ENCODE data around the gene C1orf115. TPM values are rescaled to one million over a fixed set of nuclear protein-coding genes. Genes with fewer than 3 reads are reported as not detected.

The C1orf115 gene
- polyA plus RNA-seq, 1 of the 3 experiments (the other 2 are of a cell fraction), result 4.2 TPM

DNA sequence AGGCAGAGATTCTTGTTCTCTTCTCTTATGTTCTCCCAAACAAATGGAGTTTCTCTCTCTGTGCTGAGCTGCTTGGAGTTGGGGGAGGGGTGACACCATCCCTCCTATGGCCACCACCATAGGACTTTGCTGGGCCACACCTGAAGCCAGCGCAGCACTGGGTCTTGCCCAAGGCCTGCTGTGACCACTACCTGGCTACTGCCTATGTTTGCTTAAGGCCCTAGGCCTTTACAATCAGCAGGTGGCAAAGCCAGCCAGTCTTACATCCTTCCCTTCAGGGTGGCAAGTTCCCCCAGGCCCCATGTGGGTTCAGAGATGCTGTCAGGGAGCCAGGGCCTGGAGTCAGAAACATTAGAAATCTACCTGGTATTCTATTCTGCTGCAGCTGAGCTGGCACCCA lies 51.7 kb downstream of the C1orf115 start:
- Histone ChIP-seq H4K20me1 (ENCODE audit: insufficient read depth) (no peaks in the 10 kb centered on the region), H3K36me3 (replicated peaks in 1 of 2; ENCODE audit: control insufficient read depth in 1 of 2, insufficient read depth in 2 of 2, low read length in 1 of 2) (no peaks in the 10 kb centered on the region), H3K4me3 (ENCODE audit: low read depth in 2 of 2, low read length in 1 of 2) (no peak overlapping the region), H3K79me2 (ENCODE audit: insufficient read depth) (no peaks in the 10 kb centered on the region), H3K9ac (no peak overlapping the region), H3K4me2 (no peak overlapping the region), H3F3A (replicated peaks; ENCODE audit: insufficient read depth) (no peaks in the 10 kb centered on the region), H3K9me2 (no peaks in the 10 kb centered on the region), H2AFZ (ENCODE audit: low read depth) (no peak overlapping the region), H3K27me3 (ENCODE audit: insufficient read depth) (no peaks in the 10 kb centered on the region), H3K4me1 (ENCODE audit: control insufficient read depth in 1 of 2, insufficient read depth in 2 of 2, low read depth in 1 of 2, low read length in 1 of 2) (no peaks in the 10 kb centered on the region; a peak in 1 of 4 replicates), H3K9me3 (no peaks in the 10 kb centered on the region), H3K27ac (ENCODE audit: low read depth in 2 of 2, low read length in 1 of 2) (no peak overlapping the region)
- DNase-seq, result no peak
- CTCF ChIA-PET, result interaction anchor here (0.9 to 3.3 kb wide), 4 partner anchors 8 to 35 kb away, joined by 3 to 23 read pairs (median 7); no protein-coding TSS in a partner anchor
- TF ChIP-seq MEF2A (IDR thresholded peaks at IDR 0.05; ENCODE audit: borderline replicate concordance, low read depth), result no peak
- no peak for TF ChIP-seq TEAD4 (IDR thresholded peaks at IDR 0.05; ENCODE audit: borderline replicate concordance, insufficient read depth)
- TF ChIP-seq POLR2AphosphoS5 (IDR thresholded peaks at IDR 0.05; ENCODE audit: low read depth, low read length), result no peak
- TF ChIP-seq FOXM1 (IDR thresholded peaks at IDR 0.05; ENCODE audit: low read depth), result no peak
- no peak for TF ChIP-seq SMC3 (IDR thresholded peaks at IDR 0.05; ENCODE audit: low read depth, low read length)
- TF ChIP-seq SIN3A (IDR thresholded peaks at IDR 0.05; ENCODE audit: borderline replicate concordance, low read depth, low read length), result no peak
- TF ChIP-seq, protein P1, sequence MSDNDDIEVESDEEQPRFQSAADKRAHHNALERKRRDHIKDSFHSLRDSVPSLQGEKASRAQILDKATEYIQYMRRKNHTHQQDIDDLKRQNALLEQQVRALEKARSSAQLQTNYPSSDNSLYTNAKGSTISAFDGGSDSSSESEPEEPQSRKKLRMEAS (IDR thresholded peaks at IDR 0.05; ENCODE audit: low read depth), result no peak
- no peak for TF ChIP-seq EP300 (IDR thresholded peaks at IDR 0.05; ENCODE audit: borderline replicate concordance in 1 of 2, low read depth in 1 of 2, low read length in 1 of 2)
- TF ChIP-seq EZH2phosphoT487 (IDR thresholded peaks at IDR 0.05; ENCODE audit: borderline replicate concordance, low read depth), result no peak
- no peak for TF ChIP-seq CHD2 (IDR thresholded peaks at IDR 0.05; ENCODE audit: low read length, partially characterized antibody)
- TF ChIP-seq, protein P2, sequence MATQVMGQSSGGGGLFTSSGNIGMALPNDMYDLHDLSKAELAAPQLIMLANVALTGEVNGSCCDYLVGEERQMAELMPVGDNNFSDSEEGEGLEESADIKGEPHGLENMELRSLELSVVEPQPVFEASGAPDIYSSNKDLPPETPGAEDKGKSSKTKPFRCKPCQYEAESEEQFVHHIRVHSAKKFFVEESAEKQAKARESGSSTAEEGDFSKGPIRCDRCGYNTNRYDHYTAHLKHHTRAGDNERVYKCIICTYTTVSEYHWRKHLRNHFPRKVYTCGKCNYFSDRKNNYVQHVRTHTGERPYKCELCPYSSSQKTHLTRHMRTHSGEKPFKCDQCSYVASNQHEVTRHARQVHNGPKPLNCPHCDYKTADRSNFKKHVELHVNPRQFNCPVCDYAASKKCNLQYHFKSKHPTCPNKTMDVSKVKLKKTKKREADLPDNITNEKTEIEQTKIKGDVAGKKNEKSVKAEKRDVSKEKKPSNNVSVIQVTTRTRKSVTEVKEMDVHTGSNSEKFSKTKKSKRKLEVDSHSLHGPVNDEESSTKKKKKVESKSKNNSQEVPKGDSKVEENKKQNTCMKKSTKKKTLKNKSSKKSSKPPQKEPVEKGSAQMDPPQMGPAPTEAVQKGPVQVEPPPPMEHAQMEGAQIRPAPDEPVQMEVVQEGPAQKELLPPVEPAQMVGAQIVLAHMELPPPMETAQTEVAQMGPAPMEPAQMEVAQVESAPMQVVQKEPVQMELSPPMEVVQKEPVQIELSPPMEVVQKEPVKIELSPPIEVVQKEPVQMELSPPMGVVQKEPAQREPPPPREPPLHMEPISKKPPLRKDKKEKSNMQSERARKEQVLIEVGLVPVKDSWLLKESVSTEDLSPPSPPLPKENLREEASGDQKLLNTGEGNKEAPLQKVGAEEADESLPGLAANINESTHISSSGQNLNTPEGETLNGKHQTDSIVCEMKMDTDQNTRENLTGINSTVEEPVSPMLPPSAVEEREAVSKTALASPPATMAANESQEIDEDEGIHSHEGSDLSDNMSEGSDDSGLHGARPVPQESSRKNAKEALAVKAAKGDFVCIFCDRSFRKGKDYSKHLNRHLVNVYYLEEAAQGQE (IDR thresholded peaks at IDR 0.05; ENCODE audit: low read depth, low read length), result no peak
- TF ChIP-seq NRF1 (IDR thresholded peaks at IDR 0.05; ENCODE audit: low read depth, low read length), result no peak
- TF ChIP-seq FOSL2 (IDR thresholded peaks at IDR 0.05; ENCODE audit: borderline replicate concordance, low read depth), result no peak
- TF ChIP-seq JUND (IDR thresholded peaks at IDR 0.05), result no peak
- no peak for TF ChIP-seq ELF1 (IDR thresholded peaks at IDR 0.05)
- WGBS (ENCODE audit: low lambda C conversion rate), result 88% methylated on average over 1 of the region's 1 CpG
- POLR2A ChIA-PET, result no interaction called here

DNA sequence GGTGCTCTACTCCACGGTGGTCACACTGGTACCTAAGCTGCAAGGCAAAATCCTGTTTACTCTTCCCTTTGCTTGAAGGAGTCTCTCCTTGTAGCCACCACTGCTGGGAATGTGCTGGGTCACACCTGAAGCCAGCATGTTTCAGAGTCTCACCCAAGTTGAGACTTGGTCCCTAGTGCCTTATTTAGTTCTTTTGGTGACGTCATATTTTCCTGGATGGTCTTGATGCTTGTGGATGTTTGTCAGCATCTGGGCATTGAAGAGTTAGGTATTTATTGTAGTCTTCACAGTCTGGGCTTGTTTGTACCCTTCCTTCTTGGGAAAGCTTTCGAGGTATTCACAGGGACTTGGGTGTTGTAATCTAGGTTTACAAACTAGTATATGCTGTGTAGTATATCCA lies 52.4 kb downstream of the C1orf115 start:
- no peak overlapping the region for H3K27ac ChIP-seq (ENCODE audit: low read depth in 2 of 2, low read length in 1 of 2)
- no peaks in the 10 kb centered on the region for H3F3A ChIP-seq (replicated peaks; ENCODE audit: insufficient read depth)
- no peaks in the 10 kb centered on the region for H3K79me2 ChIP-seq (ENCODE audit: insufficient read depth)
- no peak overlapping the region for H3K4me2 ChIP-seq
- POLR2A ChIA-PET, result no interaction called here
- no peaks in the 10 kb centered on the region for H3K9me2 ChIP-seq
- no peaks in the 10 kb centered on the region for H4K20me1 ChIP-seq (ENCODE audit: insufficient read depth)
- no peak for TF ChIP-seq RXRA (IDR thresholded peaks at IDR 0.05; ENCODE audit: borderline replicate concordance, low read depth)
- no peak for TF ChIP-seq SMC3 (IDR thresholded peaks at IDR 0.05; ENCODE audit: low read depth, low read length)
- TF ChIP-seq TEAD4 (IDR thresholded peaks at IDR 0.05; ENCODE audit: borderline replicate concordance, insufficient read depth), result no peak
- no peak for TF ChIP-seq GABPA (IDR thresholded peaks at IDR 0.05; ENCODE audit: low read depth)
- TF ChIP-seq, protein P3, sequence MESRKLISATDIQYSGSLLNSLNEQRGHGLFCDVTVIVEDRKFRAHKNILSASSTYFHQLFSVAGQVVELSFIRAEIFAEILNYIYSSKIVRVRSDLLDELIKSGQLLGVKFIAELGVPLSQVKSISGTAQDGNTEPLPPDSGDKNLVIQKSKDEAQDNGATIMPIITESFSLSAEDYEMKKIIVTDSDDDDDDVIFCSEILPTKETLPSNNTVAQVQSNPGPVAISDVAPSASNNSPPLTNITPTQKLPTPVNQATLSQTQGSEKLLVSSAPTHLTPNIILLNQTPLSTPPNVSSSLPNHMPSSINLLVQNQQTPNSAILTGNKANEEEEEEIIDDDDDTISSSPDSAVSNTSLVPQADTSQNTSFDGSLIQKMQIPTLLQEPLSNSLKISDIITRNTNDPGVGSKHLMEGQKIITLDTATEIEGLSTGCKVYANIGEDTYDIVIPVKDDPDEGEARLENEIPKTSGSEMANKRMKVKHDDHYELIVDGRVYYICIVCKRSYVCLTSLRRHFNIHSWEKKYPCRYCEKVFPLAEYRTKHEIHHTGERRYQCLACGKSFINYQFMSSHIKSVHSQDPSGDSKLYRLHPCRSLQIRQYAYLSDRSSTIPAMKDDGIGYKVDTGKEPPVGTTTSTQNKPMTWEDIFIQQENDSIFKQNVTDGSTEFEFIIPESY (IDR thresholded peaks at IDR 0.05; ENCODE audit: borderline replicate concordance, low read depth), result no peak
- no peak for TF ChIP-seq MXI1 (IDR thresholded peaks at IDR 0.05; ENCODE audit: low read depth, low read length)
- no peak for TF ChIP-seq EP300 (IDR thresholded peaks at IDR 0.05; ENCODE audit: borderline replicate concordance in 1 of 2, low read depth in 1 of 2, low read length in 1 of 2)
- TF ChIP-seq, protein P1 (IDR thresholded peaks at IDR 0.05; ENCODE audit: low read depth), result no peak
- TF ChIP-seq CHD2 (IDR thresholded peaks at IDR 0.05; ENCODE audit: low read length, partially characterized antibody), result no peak
- WGBS (ENCODE audit: low lambda C conversion rate), result 73% methylated on average over 3 of the region's 3 CpGs
- DNase-seq, result no peak
- peaks cover 0 to 4% of the 10 kb centered on the region in 2 experiments; a peak in 1 of 4 replicates for H3K4me1 ChIP-seq (ENCODE audit: control insufficient read depth in 1 of 2, insufficient read depth in 2 of 2, low read depth in 1 of 2, low read length in 1 of 2)
- H3K9ac ChIP-seq, result no peak overlapping the region
- CTCF ChIA-PET, result interaction anchor here (0.6 to 3.3 kb wide), 4 partner anchors 9 to 275 kb away, joined by 3 to 23 read pairs (median 7); no protein-coding TSS in a partner anchor
- no peaks in the 10 kb centered on the region for H3K36me3 ChIP-seq (replicated peaks in 1 of 2; ENCODE audit: control insufficient read depth in 1 of 2, insufficient read depth in 2 of 2, low read length in 1 of 2)
- no peaks in the 10 kb centered on the region for H3K9me3 ChIP-seq
- no peaks in the 10 kb centered on the region for H3K27me3 ChIP-seq (ENCODE audit: insufficient read depth)
- H2AFZ ChIP-seq (ENCODE audit: low read depth), result no peak overlapping the region
- no peak overlapping the region for H3K4me3 ChIP-seq (ENCODE audit: low read depth in 2 of 2, low read length in 1 of 2)
